Measurements from ENCODE around the gene PRAMEF20.

DNA sequence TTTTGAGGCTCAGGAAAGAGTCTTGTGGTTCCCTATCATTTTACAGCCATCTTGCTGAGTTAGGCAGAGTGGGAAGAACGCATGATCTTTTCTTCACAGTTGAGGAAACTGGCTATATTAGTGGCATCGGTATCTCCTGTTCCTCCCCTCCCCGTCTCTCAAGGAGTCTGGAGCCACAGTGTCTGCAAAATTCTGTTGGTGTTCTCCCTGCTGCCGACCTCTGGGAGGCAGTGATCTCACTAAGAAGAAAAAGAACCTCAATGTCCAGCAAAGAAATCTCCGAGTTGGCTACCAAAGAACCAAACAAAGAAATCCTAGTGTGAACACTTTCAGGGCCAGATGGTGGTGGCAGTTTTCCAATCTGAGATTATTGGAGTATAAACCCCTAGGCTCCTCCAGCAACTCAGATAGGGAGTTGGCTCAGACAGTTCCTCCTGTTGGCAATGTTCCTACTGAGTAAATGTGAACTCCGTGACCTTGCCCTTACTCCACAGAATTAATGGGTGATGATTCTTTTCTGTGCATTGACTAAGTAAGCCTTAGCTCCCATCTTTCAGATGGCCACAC is 41.2 kb downstream of the PRAMEF20 start:
- TF ChIP-seq, protein P1, sequence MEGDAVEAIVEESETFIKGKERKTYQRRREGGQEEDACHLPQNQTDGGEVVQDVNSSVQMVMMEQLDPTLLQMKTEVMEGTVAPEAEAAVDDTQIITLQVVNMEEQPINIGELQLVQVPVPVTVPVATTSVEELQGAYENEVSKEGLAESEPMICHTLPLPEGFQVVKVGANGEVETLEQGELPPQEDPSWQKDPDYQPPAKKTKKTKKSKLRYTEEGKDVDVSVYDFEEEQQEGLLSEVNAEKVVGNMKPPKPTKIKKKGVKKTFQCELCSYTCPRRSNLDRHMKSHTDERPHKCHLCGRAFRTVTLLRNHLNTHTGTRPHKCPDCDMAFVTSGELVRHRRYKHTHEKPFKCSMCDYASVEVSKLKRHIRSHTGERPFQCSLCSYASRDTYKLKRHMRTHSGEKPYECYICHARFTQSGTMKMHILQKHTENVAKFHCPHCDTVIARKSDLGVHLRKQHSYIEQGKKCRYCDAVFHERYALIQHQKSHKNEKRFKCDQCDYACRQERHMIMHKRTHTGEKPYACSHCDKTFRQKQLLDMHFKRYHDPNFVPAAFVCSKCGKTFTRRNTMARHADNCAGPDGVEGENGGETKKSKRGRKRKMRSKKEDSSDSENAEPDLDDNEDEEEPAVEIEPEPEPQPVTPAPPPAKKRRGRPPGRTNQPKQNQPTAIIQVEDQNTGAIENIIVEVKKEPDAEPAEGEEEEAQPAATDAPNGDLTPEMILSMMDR (IDR thresholded peaks at IDR 0.05): no peak
- no peak for TF ChIP-seq POLR2AphosphoS5 (IDR thresholded peaks at IDR 0.05)
- no peak for TF ChIP-seq EP300 (IDR thresholded peaks at IDR 0.05)
